Right atrium auricular region (tissue), 2 donors: ENCODE data around the gene NMUR1. TPM values are rescaled to one million over a fixed set of nuclear protein-coding genes. Genes with fewer than 3 reads are reported as not detected.

Source experiments
- DNase-seq: peaks from one replicate; pipeline ENCODE4 v3.0.0-alpha.2; 2019; ENCODE audit warnings: low spot score
- H3K27ac ChIP-seq, 2 donors: fragments of 200-600 bp; sonication (generic); 1 replicate in 1 of 2; 2 replicates in 1 of 2; pipeline ENCODE4 v1.5.1; 2016 to 2019
- H3K27me3 ChIP-seq, 2 donors: fragments of 200-600 bp; sonication (generic); one replicate each; pipeline versions ENCODE4 v1.5.1 to v1.6.0; 2017 to 2019
- H3K36me3 ChIP-seq: fragments of 200-600 bp; sonication (generic); one replicate; pipeline ENCODE4 v1.5.1; 2016
- H3K4me1 ChIP-seq, 2 donors: fragments of 200-600 bp; sonication (generic); one replicate each; pipeline versions ENCODE4 v1.5.1 to v1.6.0; 2017 to 2019
- H3K4me3 ChIP-seq, 2 donors: fragments of 200-600 bp; sonication (generic); 1 replicate in 1 of 2; 2 replicates in 1 of 2; pipeline ENCODE4 v1.5.1; 2017 to 2019; ENCODE audit warnings: mild to moderate bottlenecking in 1 of 2, moderate library complexity in 1 of 2
- H3K9me3 ChIP-seq, 2 donors: fragments of 200-600 bp; sonication (generic); one replicate each; pipeline ENCODE4 v1.5.1; 2019
- total RNA-seq, 2 donors: library from RNA; depleted of rRNA; stranded (reverse); fragments of >200 nt; gene quantifications; one replicate each; pipeline ENCODE4 v1.1.0, GENCODE V29; 2016
- TF ChIP-seq, protein P1 (sequence below), 2 donors: fragments of 200-600 bp; sonication (generic); IDR thresholded peaks; one replicate each; pipeline ENCODE4 v1.5.1; 2019; ENCODE audit warnings: antibody characterized with exemption in 2 of 2

The NMUR1 gene
- total RNA-seq, 2 donors from 2014 or later = 0.67 to 0.93 TPM

GRCh38 chr2:231554748-231555545, 24.7 kb upstream of the NMUR1 start:
- DNase-seq = peak; percentile 81
- no peaks in the 10 kb centered on the region for H3K36me3 ChIP-seq
- H3K9me3 ChIP-seq = peaks cover 0 to 15% of the 10 kb centered on the region in 2 donors
- no peaks in the 10 kb centered on the region for H3K27me3 ChIP-seq
- peak overlapping the region in 1 of 2 donors; percentile 32 for H3K4me3 ChIP-seq
- TF ChIP-seq, protein P1, sequence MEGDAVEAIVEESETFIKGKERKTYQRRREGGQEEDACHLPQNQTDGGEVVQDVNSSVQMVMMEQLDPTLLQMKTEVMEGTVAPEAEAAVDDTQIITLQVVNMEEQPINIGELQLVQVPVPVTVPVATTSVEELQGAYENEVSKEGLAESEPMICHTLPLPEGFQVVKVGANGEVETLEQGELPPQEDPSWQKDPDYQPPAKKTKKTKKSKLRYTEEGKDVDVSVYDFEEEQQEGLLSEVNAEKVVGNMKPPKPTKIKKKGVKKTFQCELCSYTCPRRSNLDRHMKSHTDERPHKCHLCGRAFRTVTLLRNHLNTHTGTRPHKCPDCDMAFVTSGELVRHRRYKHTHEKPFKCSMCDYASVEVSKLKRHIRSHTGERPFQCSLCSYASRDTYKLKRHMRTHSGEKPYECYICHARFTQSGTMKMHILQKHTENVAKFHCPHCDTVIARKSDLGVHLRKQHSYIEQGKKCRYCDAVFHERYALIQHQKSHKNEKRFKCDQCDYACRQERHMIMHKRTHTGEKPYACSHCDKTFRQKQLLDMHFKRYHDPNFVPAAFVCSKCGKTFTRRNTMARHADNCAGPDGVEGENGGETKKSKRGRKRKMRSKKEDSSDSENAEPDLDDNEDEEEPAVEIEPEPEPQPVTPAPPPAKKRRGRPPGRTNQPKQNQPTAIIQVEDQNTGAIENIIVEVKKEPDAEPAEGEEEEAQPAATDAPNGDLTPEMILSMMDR (IDR thresholded peaks at IDR 0.05) = no peak
- H3K4me1 ChIP-seq = peaks cover 0 to 10% of the 10 kb centered on the region in 2 donors
- H3K27ac ChIP-seq = peak overlapping the region; percentile 51 to 63

- TF ChIP-seq, protein P1 (IDR thresholded peaks at IDR 0.05) = no peak
- Histone ChIP-seq H3K36me3 (no peaks in the 10 kb centered on the region), H3K27ac (peak overlapping the region; percentile 51 to 63)
Observed at GRCh38 chr2:231554327-231554726, 24.1 kb upstream of the NMUR1 start.

GRCh38 chr2:231552752-231553151, 22.5 kb upstream of the NMUR1 start:
- Histone ChIP-seq H3K27ac (no peak overlapping the region), H3K9me3 (peaks cover 0 to 15% of the 10 kb centered on the region in 2 donors), H3K36me3 (no peaks in the 10 kb centered on the region), H3K4me3 (no peak overlapping the region), H3K4me1 (peaks cover 0 to 9% of the 10 kb centered on the region in 2 donors), H3K27me3 (no peaks in the 10 kb centered on the region)
- no peak for DNase-seq
- TF ChIP-seq, protein P1 (IDR thresholded peaks at IDR 0.05) = no peak

More at GRCh38 chr2:231554327-231554726, 24.1 kb upstream of the NMUR1 start:
- Histone ChIP-seq H3K4me1 (peaks cover 0 to 10% of the 10 kb centered on the region in 2 donors), H3K27me3 (no peaks in the 10 kb centered on the region), H3K4me3 (peak overlapping the region in 1 of 2 donors; percentile 32), H3K9me3 (peaks cover 0 to 15% of the 10 kb centered on the region in 2 donors)
- DNase-seq = no peak

GRCh38 chr2:231549446-231550239, 19.4 kb upstream of the NMUR1 start:
- TF ChIP-seq, protein P1 (IDR thresholded peaks at IDR 0.05) = no peak
- Histone ChIP-seq H3K27me3 (no peaks in the 10 kb centered on the region), H3K27ac (no peak overlapping the region), H3K4me3 (no peak overlapping the region), H3K36me3 (no peaks in the 10 kb centered on the region), H3K9me3 (peaks cover 0 to 15% of the 10 kb centered on the region in 2 donors), H3K4me1 (peaks cover 0 to 18% of the 10 kb centered on the region in 2 donors)
- DNase-seq = no peak

DNA sequence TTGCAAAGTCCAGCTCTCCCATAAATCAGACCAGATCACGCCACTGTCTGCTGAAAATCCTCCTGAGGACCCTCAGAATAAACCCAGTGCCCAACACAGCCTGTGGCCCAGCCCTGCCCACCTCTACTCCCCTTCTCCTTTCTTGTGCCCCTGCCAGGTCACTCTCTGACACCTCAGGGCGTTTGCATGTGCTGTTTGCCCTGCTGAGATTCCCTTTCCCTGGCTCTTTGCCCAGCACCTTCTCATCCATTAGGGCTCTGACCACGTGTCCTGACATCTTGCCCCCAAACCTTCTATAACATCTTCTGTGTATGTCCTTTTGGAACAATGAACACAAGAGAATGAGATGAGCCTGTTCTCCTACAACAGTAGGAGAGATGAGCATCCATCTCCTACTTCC, 18.5 kb upstream of the NMUR1 start:
- Histone ChIP-seq H3K4me1 (peaks cover 0 to 13% of the 10 kb centered on the region in 2 donors), H3K4me3 (no peak overlapping the region), H3K27me3 (no peaks in the 10 kb centered on the region), H3K9me3 (peaks cover 0 to 15% of the 10 kb centered on the region in 2 donors), H3K27ac (no peak overlapping the region), H3K36me3 (no peaks in the 10 kb centered on the region)
- TF ChIP-seq, protein P1 (IDR thresholded peaks at IDR 0.05) = no peak
- DNase-seq = no peak
